ENCODE data around the gene SHISAL2A. TPM values are rescaled to one million over a fixed set of nuclear protein-coding genes. Genes with fewer than 3 reads are reported as not detected.

SHISAL2A gene
- total and polyA plus RNA-seq, 2 donors from 2014 or later, result 2.5 TPM; not detected in 1

DNA sequence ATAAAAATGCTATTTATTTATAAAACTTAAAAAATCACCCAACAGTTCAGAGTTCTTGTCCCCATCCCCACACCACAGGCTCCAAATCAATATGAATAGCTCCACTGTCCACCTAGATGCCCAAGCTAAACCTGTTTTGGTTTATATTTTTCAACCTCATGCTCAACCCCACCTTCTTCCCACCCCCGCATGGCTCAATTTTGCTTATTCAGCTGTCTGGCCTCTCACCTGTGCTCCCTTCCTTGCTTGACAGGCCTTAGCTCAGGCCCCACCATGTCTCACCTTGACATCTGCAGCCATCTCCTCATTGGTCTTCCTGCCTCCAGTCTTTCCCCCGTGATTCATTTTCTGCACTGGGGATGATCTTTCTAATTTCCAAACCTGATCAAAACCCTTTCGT lies 47.4 kb downstream of the SHISAL2A start:
- no peaks in the 10 kb centered on the region for H3K4me1 ChIP-seq (ENCODE audit: control insufficient read depth in 2 of 3, insufficient read depth in 2 of 3, low read depth in 1 of 3, low read length in 3 of 3)
- H3K9ac ChIP-seq (ENCODE audit: low read length in 3 of 3), result no peak overlapping the region
- TF ChIP-seq, protein P1, sequence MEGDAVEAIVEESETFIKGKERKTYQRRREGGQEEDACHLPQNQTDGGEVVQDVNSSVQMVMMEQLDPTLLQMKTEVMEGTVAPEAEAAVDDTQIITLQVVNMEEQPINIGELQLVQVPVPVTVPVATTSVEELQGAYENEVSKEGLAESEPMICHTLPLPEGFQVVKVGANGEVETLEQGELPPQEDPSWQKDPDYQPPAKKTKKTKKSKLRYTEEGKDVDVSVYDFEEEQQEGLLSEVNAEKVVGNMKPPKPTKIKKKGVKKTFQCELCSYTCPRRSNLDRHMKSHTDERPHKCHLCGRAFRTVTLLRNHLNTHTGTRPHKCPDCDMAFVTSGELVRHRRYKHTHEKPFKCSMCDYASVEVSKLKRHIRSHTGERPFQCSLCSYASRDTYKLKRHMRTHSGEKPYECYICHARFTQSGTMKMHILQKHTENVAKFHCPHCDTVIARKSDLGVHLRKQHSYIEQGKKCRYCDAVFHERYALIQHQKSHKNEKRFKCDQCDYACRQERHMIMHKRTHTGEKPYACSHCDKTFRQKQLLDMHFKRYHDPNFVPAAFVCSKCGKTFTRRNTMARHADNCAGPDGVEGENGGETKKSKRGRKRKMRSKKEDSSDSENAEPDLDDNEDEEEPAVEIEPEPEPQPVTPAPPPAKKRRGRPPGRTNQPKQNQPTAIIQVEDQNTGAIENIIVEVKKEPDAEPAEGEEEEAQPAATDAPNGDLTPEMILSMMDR (IDR thresholded peaks at IDR 0.05; ENCODE audit: borderline replicate concordance, extremely low read depth, insufficient read depth), result no peak
- intact Hi-C loops (cut with DNase I), result no loop called here
- H3K36me3 ChIP-seq (ENCODE audit: control insufficient read depth in 2 of 3, insufficient read depth in 3 of 3, low read length in 3 of 3), result no peaks in the 10 kb centered on the region
- no peaks in the 10 kb centered on the region for H3K27me3 ChIP-seq (ENCODE audit: control insufficient read depth, insufficient read depth, low read length)
- DNase-seq (peak in 1 of 5 donors; percentile 13), FAIRE-seq (no peak)
- H3K4me3 ChIP-seq (ENCODE audit: low read length in 3 of 3), result no peak overlapping the region
- no peaks in the 10 kb centered on the region for H3K9me3 ChIP-seq (ENCODE audit: control insufficient read depth in 2 of 3, insufficient read depth in 1 of 3, low read length in 3 of 3)
- no peak overlapping the region for H3K27ac ChIP-seq (ENCODE audit: low read depth in 2 of 2, low read length in 2 of 2)

GRCh38 chr1:52681136-52681535 lies 48.2 kb downstream of the SHISAL2A start:
- TF ChIP-seq, protein P1 (IDR thresholded peaks at IDR 0.05; ENCODE audit: borderline replicate concordance, extremely low read depth, insufficient read depth), result no peak
- no peak for DNase-seq
- H3K9ac ChIP-seq (ENCODE audit: low read length in 3 of 3), result no peak overlapping the region
- no peak for FAIRE-seq
- H3K27ac ChIP-seq (ENCODE audit: low read depth in 2 of 2, low read length in 2 of 2), result no peak overlapping the region
- intact Hi-C loops (cut with DNase I), result no loop called here
- H3K4me1 ChIP-seq (ENCODE audit: control insufficient read depth in 2 of 3, insufficient read depth in 2 of 3, low read depth in 1 of 3, low read length in 3 of 3), result no peaks in the 10 kb centered on the region
- H3K27me3 ChIP-seq (ENCODE audit: control insufficient read depth, insufficient read depth, low read length), result no peaks in the 10 kb centered on the region
- no peaks in the 10 kb centered on the region for H3K36me3 ChIP-seq (ENCODE audit: control insufficient read depth in 2 of 3, insufficient read depth in 3 of 3, low read length in 3 of 3)
- no peak overlapping the region for H3K4me3 ChIP-seq (ENCODE audit: low read length in 3 of 3)
- no peaks in the 10 kb centered on the region for H3K9me3 ChIP-seq (ENCODE audit: control insufficient read depth in 2 of 3, insufficient read depth in 1 of 3, low read length in 3 of 3)

DNA sequence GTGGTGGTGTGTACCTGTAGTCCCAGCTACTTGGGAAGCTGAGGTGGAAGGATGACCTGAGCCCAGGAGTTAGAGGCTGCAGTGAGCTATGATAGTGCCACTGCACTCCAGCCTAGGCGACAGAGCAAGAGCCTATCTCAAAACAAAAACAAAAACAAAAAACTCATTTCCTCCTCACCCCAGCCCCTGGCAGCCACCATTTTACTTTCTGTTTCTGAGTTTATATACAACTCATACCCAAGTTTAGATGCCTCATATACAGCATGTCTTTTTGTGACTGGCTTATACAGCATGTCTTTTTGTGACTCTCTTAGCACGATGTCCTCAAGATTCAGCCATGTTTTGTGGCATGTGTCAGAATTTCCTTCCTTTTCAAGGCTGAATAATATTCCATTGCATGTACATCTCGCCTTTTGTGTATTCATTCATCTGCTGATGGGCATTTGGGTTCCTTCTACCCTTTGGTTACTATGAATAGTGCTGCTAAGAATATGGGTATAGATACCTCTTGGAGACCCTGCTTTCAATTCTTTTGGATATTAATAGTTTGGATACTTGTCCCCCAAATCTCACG lies 50.5 kb downstream of the SHISAL2A start:
- H3K9me3 ChIP-seq (ENCODE audit: control insufficient read depth in 2 of 3, insufficient read depth in 1 of 3, low read length in 3 of 3), result no peaks in the 10 kb centered on the region
- DNase-seq, result no peak
- no peak overlapping the region for H3K9ac ChIP-seq (ENCODE audit: low read length in 3 of 3)
- TF ChIP-seq, protein P1 (IDR thresholded peaks at IDR 0.05; ENCODE audit: borderline replicate concordance, extremely low read depth, insufficient read depth), result no peak
- FAIRE-seq, result no peak
- H3K36me3 ChIP-seq (ENCODE audit: control insufficient read depth in 2 of 3, insufficient read depth in 3 of 3, low read length in 3 of 3), result peaks cover 0 to 14% (median 13%) of the 10 kb centered on the region in 3 donors
- no peaks in the 10 kb centered on the region for H3K4me1 ChIP-seq (ENCODE audit: control insufficient read depth in 2 of 3, insufficient read depth in 2 of 3, low read depth in 1 of 3, low read length in 3 of 3)
- no peaks in the 10 kb centered on the region for H3K27me3 ChIP-seq (ENCODE audit: control insufficient read depth, insufficient read depth, low read length)
- intact Hi-C loops (cut with DNase I), result no loop called here
- H3K4me3 ChIP-seq (ENCODE audit: low read length in 3 of 3), result no peak overlapping the region
- H3K27ac ChIP-seq (ENCODE audit: low read depth in 2 of 2, low read length in 2 of 2), result no peak overlapping the region

GRCh38 chr1:52684545-52684944 lies 51.6 kb downstream of the SHISAL2A start:
- H3K9me3 ChIP-seq (ENCODE audit: control insufficient read depth in 2 of 3, insufficient read depth in 1 of 3, low read length in 3 of 3), result no peaks in the 10 kb centered on the region
- TF ChIP-seq, protein P1 (IDR thresholded peaks at IDR 0.05; ENCODE audit: borderline replicate concordance, extremely low read depth, insufficient read depth), result no peak
- H3K27ac ChIP-seq (ENCODE audit: low read depth in 2 of 2, low read length in 2 of 2), result no peak overlapping the region
- DNase-seq, result no peak
- no peak for FAIRE-seq
- peaks cover 0 to 15% (median 14%) of the 10 kb centered on the region in 3 donors for H3K36me3 ChIP-seq (ENCODE audit: control insufficient read depth in 2 of 3, insufficient read depth in 3 of 3, low read length in 3 of 3)
- H3K9ac ChIP-seq (ENCODE audit: low read length in 3 of 3), result no peak overlapping the region
- H3K4me1 ChIP-seq (ENCODE audit: control insufficient read depth in 2 of 3, insufficient read depth in 2 of 3, low read depth in 1 of 3, low read length in 3 of 3), result no peaks in the 10 kb centered on the region
- H3K4me3 ChIP-seq (ENCODE audit: low read length in 3 of 3), result no peak overlapping the region
- no peaks in the 10 kb centered on the region for H3K27me3 ChIP-seq (ENCODE audit: control insufficient read depth, insufficient read depth, low read length)
- intact Hi-C loops (cut with DNase I), result no loop called here

Measured in kidney (tissue), 14 donors.